ENCODE data around the gene FLYWCH2.
"Not testable (repeated sequence)": the region's sequence is repeated elsewhere in the genome, so short reads cannot be mapped to it uniquely, and the experiment has no call there.

FLYWCH2 gene

GRCh38 chr16:2933701-2934100 is 50.7 kb downstream of the FLYWCH2 start:
- H3K4me3 ChIP-seq (ENCODE audit: low read depth, low read length) = no peak overlapping the region
- TF ChIP-seq, protein P1, sequence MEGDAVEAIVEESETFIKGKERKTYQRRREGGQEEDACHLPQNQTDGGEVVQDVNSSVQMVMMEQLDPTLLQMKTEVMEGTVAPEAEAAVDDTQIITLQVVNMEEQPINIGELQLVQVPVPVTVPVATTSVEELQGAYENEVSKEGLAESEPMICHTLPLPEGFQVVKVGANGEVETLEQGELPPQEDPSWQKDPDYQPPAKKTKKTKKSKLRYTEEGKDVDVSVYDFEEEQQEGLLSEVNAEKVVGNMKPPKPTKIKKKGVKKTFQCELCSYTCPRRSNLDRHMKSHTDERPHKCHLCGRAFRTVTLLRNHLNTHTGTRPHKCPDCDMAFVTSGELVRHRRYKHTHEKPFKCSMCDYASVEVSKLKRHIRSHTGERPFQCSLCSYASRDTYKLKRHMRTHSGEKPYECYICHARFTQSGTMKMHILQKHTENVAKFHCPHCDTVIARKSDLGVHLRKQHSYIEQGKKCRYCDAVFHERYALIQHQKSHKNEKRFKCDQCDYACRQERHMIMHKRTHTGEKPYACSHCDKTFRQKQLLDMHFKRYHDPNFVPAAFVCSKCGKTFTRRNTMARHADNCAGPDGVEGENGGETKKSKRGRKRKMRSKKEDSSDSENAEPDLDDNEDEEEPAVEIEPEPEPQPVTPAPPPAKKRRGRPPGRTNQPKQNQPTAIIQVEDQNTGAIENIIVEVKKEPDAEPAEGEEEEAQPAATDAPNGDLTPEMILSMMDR (IDR thresholded peaks at IDR 0.05; ENCODE audit: control insufficient read depth, extremely low read depth, insufficient read depth) = no peak
- DNase-seq (ENCODE audit: low read depth) = no peak

DNA sequence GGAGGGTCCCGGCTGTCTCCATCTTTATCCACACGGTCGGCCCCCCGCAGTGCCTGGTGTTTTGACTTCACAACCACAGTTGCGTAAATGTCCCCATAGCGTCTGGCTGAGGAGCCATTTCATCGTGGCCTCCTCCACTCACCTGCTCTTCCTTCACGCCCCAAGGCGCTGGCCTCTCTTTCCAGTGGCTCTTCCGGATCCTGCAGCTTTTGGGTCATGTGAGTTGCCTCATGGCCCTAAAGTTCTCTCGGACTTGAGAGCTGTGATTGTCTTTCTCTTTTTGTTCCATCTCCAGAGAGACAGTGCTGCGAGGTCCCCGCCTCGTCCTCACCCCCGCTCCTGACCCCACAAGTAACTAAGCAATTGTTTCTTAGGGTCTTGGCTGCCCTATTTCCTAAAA is 51.4 kb downstream of the FLYWCH2 start:
- DNase-seq (ENCODE audit: low read depth) = no peak
- no peak overlapping the region for H3K4me3 ChIP-seq (ENCODE audit: low read depth, low read length)
- TF ChIP-seq, protein P1 (IDR thresholded peaks at IDR 0.05; ENCODE audit: control insufficient read depth, extremely low read depth, insufficient read depth) = no peak

DNA sequence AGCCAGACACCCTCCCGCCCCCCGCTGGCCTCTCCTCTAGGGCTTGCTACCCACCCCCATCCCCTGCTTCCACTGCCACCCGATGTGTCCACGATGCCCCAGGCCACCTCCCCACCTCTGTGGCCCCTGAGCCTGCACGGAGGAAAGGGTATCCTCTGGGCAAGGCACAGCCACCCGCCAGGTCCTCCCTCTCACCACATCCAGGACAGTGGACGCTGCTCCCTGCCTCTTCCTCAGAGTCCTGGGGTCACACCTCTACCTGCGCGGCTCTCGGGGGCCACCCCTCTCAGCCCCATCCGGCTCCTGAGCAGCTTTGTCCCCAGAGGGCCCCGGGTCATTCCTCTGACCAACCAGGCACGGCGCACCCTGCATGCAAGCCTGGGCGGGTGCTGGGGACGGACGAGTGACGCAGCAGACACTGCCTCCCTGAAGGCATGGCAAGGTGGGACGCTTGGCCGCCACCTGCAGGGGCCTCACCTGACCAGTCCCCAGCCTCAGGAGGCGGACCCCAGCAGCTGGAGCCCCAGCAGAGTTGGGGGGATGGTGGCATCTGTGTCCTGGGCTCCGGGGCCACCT is 53.5 kb downstream of the FLYWCH2 start:
- TF ChIP-seq, protein P1 (IDR thresholded peaks at IDR 0.05; ENCODE audit: control insufficient read depth, extremely low read depth, insufficient read depth) = no peak
- H3K4me3 ChIP-seq (ENCODE audit: low read depth, low read length) = no peak overlapping the region
- no peak for DNase-seq (ENCODE audit: low read depth)

GRCh38 chr16:2937170-2937569 is 54.2 kb downstream of the FLYWCH2 start:
- TF ChIP-seq, protein P1 (IDR thresholded peaks at IDR 0.05; ENCODE audit: control insufficient read depth, extremely low read depth, insufficient read depth) = no peak
- no peak overlapping the region for H3K4me3 ChIP-seq (ENCODE audit: low read depth, low read length)
- no peak for DNase-seq (ENCODE audit: low read depth)

- TF ChIP-seq, protein P1 (IDR thresholded peaks at IDR 0.05; ENCODE audit: control insufficient read depth, extremely low read depth, insufficient read depth) = no peak
- H3K4me3 ChIP-seq (ENCODE audit: low read depth, low read length) = no peak overlapping the region
- DNase-seq (ENCODE audit: low read depth) = no peak
Measured at GRCh38 chr16:2938206-2938605, 55.2 kb downstream of the FLYWCH2 start.

DNA sequence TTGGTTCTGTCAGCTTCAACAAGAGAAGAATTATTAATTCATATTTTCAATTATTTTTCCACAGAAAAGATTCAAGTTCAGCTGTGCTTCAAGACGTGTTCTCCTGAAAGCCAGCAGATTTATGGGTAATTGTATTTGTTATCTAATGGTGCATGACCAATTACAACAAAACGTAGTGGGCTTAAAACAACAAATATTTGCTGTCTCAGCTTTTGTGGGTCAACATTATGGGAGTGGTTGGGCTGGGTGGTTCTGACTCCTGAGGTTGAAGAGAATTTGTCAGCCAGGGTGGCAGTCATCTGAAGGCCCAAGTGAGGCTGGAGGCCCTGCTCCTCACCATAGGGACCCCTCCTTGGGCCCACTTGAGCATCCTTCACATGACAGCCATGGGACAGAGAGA is 57.0 kb downstream of the FLYWCH2 start:
- TF ChIP-seq, protein P1 (IDR thresholded peaks at IDR 0.05; ENCODE audit: control insufficient read depth, extremely low read depth, insufficient read depth) = no peak
- H3K4me3 ChIP-seq (ENCODE audit: low read depth, low read length) = no peak overlapping the region
- DNase-seq (ENCODE audit: low read depth) = no peak

DNA sequence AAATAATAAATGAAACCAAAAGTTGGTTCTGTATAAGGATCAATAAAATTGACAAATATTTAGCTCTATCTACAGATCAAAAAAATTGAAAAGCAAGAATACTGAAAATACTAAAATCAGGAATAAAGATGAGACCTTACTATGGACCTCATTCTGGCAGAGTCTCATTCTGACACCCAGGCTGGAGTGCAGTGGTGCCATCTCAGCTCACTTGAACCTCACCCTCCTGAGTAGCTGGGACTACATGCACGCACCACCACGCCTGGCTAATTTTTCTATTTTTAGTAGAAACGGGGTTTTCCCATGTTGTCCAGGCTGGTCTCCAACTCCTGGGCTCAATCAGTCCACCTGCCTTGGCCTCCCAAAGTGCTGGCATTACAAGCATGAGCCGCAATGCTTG is 59.0 kb downstream of the FLYWCH2 start:
- DNase-seq (ENCODE audit: low read depth) = no peak
- TF ChIP-seq, protein P1 (IDR thresholded peaks at IDR 0.05; ENCODE audit: control insufficient read depth, extremely low read depth, insufficient read depth) = no peak
- no peak overlapping the region for H3K4me3 ChIP-seq (ENCODE audit: low read depth, low read length)

GRCh38 chr16:2943716-2944115 is 60.7 kb downstream of the FLYWCH2 start:
- not testable (repeated sequence) for H3K4me3 ChIP-seq (ENCODE audit: low read depth, low read length); DNase-seq (ENCODE audit: low read depth)

Data from LNCaP clone FGC (cell line).